GM12878 (cell line): ENCODE measurements around the gene OR6B2. TPM values are rescaled to one million over a fixed set of nuclear protein-coding genes. Genes with fewer than 3 reads are reported as not detected.

Source experiments
- ATAC-seq: fragments of 200-7000 bp; cut with Tn5 transposase; 3 replicates; pipeline ENCODE4 v1.9.1; 2020; ENCODE audit warnings: mild to moderate bottlenecking, moderate library complexity
- BruUV-seq: library from RNA; stranded (reverse); fragments of 400-500 nt; replicated peaks from 2 replicates; lab custom pipeline; 2021; lab: Mats Ljungman, UMichigan
- CTCF ChIA-PET: fragments of 300-600 bp; sonication (Branson Sonifier 250); formaldehyde crosslinking; extraction: SDS; loops from one replicate; lab custom pipeline; 2021; ENCODE audit warnings: inconsistent platforms; lab: Yijun Ruan, JAX
- POLR2A ChIA-PET: fragments of 350-600 bp; formaldehyde crosslinking; extraction: SDS; loops from one replicate; lab custom pipeline; 2021; ENCODE audit warnings: inconsistent platforms; lab: Charles Lee
- RAD21 ChIA-PET: fragments of 300-600 bp; sonication (Branson Sonifier 250); formaldehyde crosslinking; loops from one replicate; lab custom pipeline; 2023; ENCODE audit warnings: antibody characterized with exemption; ENCODE audit not compliant: unreplicated experiment; lab: Charles Lee
- SMC1A ChIA-PET: fragments of 300-600 bp; sonication (Branson Sonifier 250); formaldehyde crosslinking; loops from one replicate; lab custom pipeline; 2023; ENCODE audit not compliant: unreplicated experiment, uncharacterized antibody; lab: Charles Lee
- DNase-seq: peaks from one replicate; pipeline ENCODE4 v3.0.0-alpha.2; 2011; ENCODE audit warnings: low read depth, low spot score
- FAIRE-seq: peaks from 3 replicates; lab custom pipeline; 2011; peaks lifted over from hg19 to GRCh38; lab: Jason Lieb, UNC
- H2AFZ ChIP-seq: 2 replicates; pipeline ENCODE4 v1.6.0; 2011; ENCODE audit warnings: low read depth, low read length, control low read depth; ENCODE audit not compliant: control insufficient read depth
- H3K27ac ChIP-seq: 2 replicates; pipeline ENCODE4 v1.5.1; 2011; ENCODE audit warnings: control low read depth; ENCODE audit not compliant: control insufficient read depth, insufficient read depth
- H3K27me3 ChIP-seq, 2 experiments: replicated peaks in 1 of 2; 2 replicates each; pipeline versions ENCODE4 v1.6.0 to v1.6.1; 2011; ENCODE audit warnings: low read length in 1 of 2; ENCODE audit not compliant: control insufficient read depth in 2 of 2, insufficient read depth in 2 of 2
- H3K36me3 ChIP-seq, 2 experiments: 2 replicates each; pipeline ENCODE4 v1.5.1; 2011; ENCODE audit warnings: low read length in 1 of 2; ENCODE audit not compliant: control insufficient read depth in 2 of 2, insufficient read depth in 2 of 2
- H3K4me1 ChIP-seq: 2 replicates; pipeline ENCODE4 v1.6.1; 2011; ENCODE audit warnings: mild to moderate bottlenecking, low read length, moderate library complexity, mixed read lengths; ENCODE audit not compliant: control insufficient read depth, insufficient read depth
- H3K4me2 ChIP-seq: 2 replicates; pipeline ENCODE4 v1.6.0; 2011; ENCODE audit warnings: control low read depth; ENCODE audit not compliant: control insufficient read depth, insufficient read depth
- H3K4me3 ChIP-seq: fragments of 200-600 bp; sonication (generic); 2 replicates; pipeline ENCODE4 v1.5.1; 2016
- H3K79me2 ChIP-seq: 2 replicates; pipeline ENCODE4 v1.6.0; 2011; ENCODE audit warnings: low read length; ENCODE audit not compliant: control insufficient read depth, insufficient read depth
- H3K9ac ChIP-seq: 2 replicates; pipeline ENCODE4 v1.8.0; 2011; ENCODE audit warnings: low read length, control low read depth, mixed read lengths; ENCODE audit not compliant: control insufficient read depth, insufficient read depth
- H3K9me3 ChIP-seq: replicated peaks from 3 replicates; pipeline ENCODE4 v1.5.1; 2011; ENCODE audit warnings: mild to moderate bottlenecking, low read length; ENCODE audit not compliant: control insufficient read depth, insufficient read depth
- H4K20me1 ChIP-seq: 2 replicates; pipeline ENCODE4 v1.6.0; 2011; ENCODE audit not compliant: control insufficient read depth, insufficient read depth
- CBFB ChIP-seq: IDR thresholded peaks from 2 replicates; pipeline ENCODE4 v1.6.1; 2016; ENCODE audit warnings: antibody characterized with exemption, low read depth
- CBX5 ChIP-seq: sonication (generic); IDR thresholded peaks from 2 replicates; pipeline ENCODE4 v1.6.1; 2016; ENCODE audit warnings: low read depth, moderate library complexity, mild to moderate bottlenecking, inconsistent platforms
- FOXK2 ChIP-seq: fragments of 450-650 bp; IDR thresholded peaks from 2 replicates; pipeline ENCODE4 v1.6.1; 2017; ENCODE audit warnings: mild to moderate bottlenecking, moderate library complexity
- FOXM1 ChIP-seq: IDR thresholded peaks from 2 replicates; pipeline ENCODE4 v1.6.1; 2012; ENCODE audit warnings: low read depth, mild to moderate bottlenecking, inconsistent platforms, low read length, moderate library complexity
- HDAC2 ChIP-seq: fragments of 200-600 bp; sonication (generic); IDR thresholded peaks from 2 replicates; pipeline ENCODE4 v1.6.1; 2017
- IKZF2 ChIP-seq, 2 experiments: fragments of 450-650 bp; IDR thresholded peaks; 2 replicates each; pipeline ENCODE4 v1.6.1; 2017; ENCODE audit warnings: mild to moderate bottlenecking in 2 of 2, moderate library complexity in 2 of 2
- KAT2A ChIP-seq: conservative IDR thresholded peaks from 2 replicates; pipeline ENCODE4 v1.6.1; 2011; ENCODE audit warnings: low read depth, low read length; ENCODE audit not compliant: control insufficient read depth
- MTA2 ChIP-seq: fragments of 450-650 bp; IDR thresholded peaks from 2 replicates; pipeline ENCODE4 v1.6.1; 2016; ENCODE audit warnings: low read depth, mild to moderate bottlenecking, moderate library complexity
- MTA3 ChIP-seq: IDR thresholded peaks from 2 replicates; pipeline ENCODE4 v1.6.1; 2012; ENCODE audit warnings: low read length, inconsistent platforms, borderline replicate concordance
- POLR2A ChIP-seq: IDR thresholded peaks from 2 replicates; pipeline ENCODE4 v1.6.1; 2011; ENCODE audit warnings: low read depth, mild to moderate bottlenecking, low read length
- POLR2AphosphoS2 ChIP-seq: IDR thresholded peaks from 2 replicates; pipeline ENCODE4 v1.6.1; 2011; ENCODE audit warnings: low read depth, mild to moderate bottlenecking, low read length, improper control_type of control experiment, moderate library complexity
- RB1 ChIP-seq: fragments of 450-650 bp; formaldehyde crosslinking; IDR thresholded peaks from 2 replicates; pipeline ENCODE4 v1.6.1; 2017; ENCODE audit warnings: mild to moderate bottlenecking, borderline replicate concordance
- RFX5 ChIP-seq: IDR thresholded peaks from 2 replicates; pipeline ENCODE4 v1.6.1; 2011; ENCODE audit warnings: low read depth, low read length, improper control_type of control experiment
- SUPT20H ChIP-seq: IDR thresholded peaks from 2 replicates; pipeline ENCODE4 v1.6.1; 2011; ENCODE audit warnings: low read depth, mild to moderate bottlenecking, low read length, moderate library complexity, borderline replicate concordance; ENCODE audit not compliant: control insufficient read depth
- TCF3 ChIP-seq: IDR thresholded peaks from 2 replicates; pipeline ENCODE4 v1.6.1; 2012; ENCODE audit warnings: low read depth, mild to moderate bottlenecking, low read length, borderline replicate concordance; ENCODE audit not compliant: insufficient read depth
- ZBTB40 ChIP-seq: fragments of 450-650 bp; IDR thresholded peaks from 2 replicates; pipeline ENCODE4 v1.6.1; 2016; ENCODE audit warnings: mild to moderate bottlenecking, moderate library complexity, borderline replicate concordance
- ZNF384 ChIP-seq: IDR thresholded peaks from 2 replicates; pipeline ENCODE4 v1.6.1; 2012; ENCODE audit warnings: low read depth, mild to moderate bottlenecking, low read length, improper control_type of control experiment, borderline replicate concordance
- ZNF592 ChIP-seq: fragments of 450-650 bp; IDR thresholded peaks from 2 replicates; pipeline ENCODE4 v1.6.1; 2017; ENCODE audit warnings: mild to moderate bottlenecking, moderate library complexity
- WGBS: methylation state at CpG from one replicate; pipeline ENCODE4 v1.1.6; 2016; ENCODE audit warnings: low lambda C conversion rate; ENCODE audit not compliant: insufficient replicate concordance, insufficient coverage; ENCODE audit errors: missing lambda C conversion rate; 5-methylcytosine and 5-hydroxymethylcytosine counted together
- in situ Hi-C: fragments of 300-500 bp; cut with MboI; formaldehyde crosslinking; loops from 9 replicates; pipeline ENCODE4 v1.14.3; 2018; ENCODE audit warnings: mixed read lengths
- intact Hi-C: fragments of 100-400 bp; cut with micrococcal nuclease; formaldehyde crosslinking; loops from one replicate; pipeline ENCODE4 v1.14.2; 2022; ENCODE audit not compliant: unreplicated experiment
- polyA plus RNA-seq, 11 experiments: library from polyadenylated mRNA; depleted of rRNA in 4 of 11; unstranded in 6 of 11; stranded (reverse) in 5 of 11; fragments of >200 nt; fragmentation: Nextera tagmentation in 4 of 11; fragmentation: Illumina TruSeq in 1 of 11; extraction: Ambion mirVana in 4 of 11; extraction: Trizol in 1 of 11; gene quantifications; 1 replicate in 1 of 11; 2 replicates in 10 of 11; pipeline versions ENCODE4 v1.2.1 to v1.2.3, GENCODE V29; 2011 to 2016; ENCODE audit warnings: inconsistent platforms in 2 of 11, missing spikeins in 2 of 11, low read depth in 1 of 11
- total RNA-seq, 4 experiments: library from RNA; depleted of rRNA in 3 of 4; stranded (reverse); fragments of >200 nt in 3 of 4; fragmentation: Illumina TruSeq in 1 of 4; extraction: Trizol in 1 of 4; gene quantifications; 2 replicates each; pipeline versions ENCODE4 v1.2.1 to v1.2.3, GENCODE V29; 2013 to 2021

OR6B2 gene
- total and polyA plus RNA-seq, 10 of the 15 experiments (the other 5 are each of a cell fraction or from before 2014, with no cell fraction given): not detected

GRCh38 chr2:240052524-240052923, 22.3 kb upstream of the OR6B2 start:
- intact Hi-C loops: no loop called here
- Histone ChIP-seq H3K79me2 (no peaks in the 10 kb centered on the region), H3K4me3 (no peak overlapping the region), H2AFZ (no peak overlapping the region), H3K27ac (no peak overlapping the region), H3K4me1 (no peaks in the 10 kb centered on the region), H3K27me3 (peaks cover 0 to 2% of the 10 kb centered on the region in 2 experiments; a peak in 2 of 4 replicates), H3K4me2 (no peak overlapping the region), H3K36me3 (no peaks in the 10 kb centered on the region), H3K9ac (no peak overlapping the region), H4K20me1 (no peaks in the 10 kb centered on the region), H3K9me3 (no peaks in the 10 kb centered on the region)
- WGBS: 45% methylated on average over 12 of the region's 12 CpGs
- in situ Hi-C loops: no loop called here
- ChIA-PET CTCF (interaction anchor here (1.2 to 2.9 kb wide), 2 partner anchors 9 to 14 kb away, joined by 3 to 16 read pairs; no protein-coding TSS in a partner anchor), SMC1A (interaction anchor here (0.7 kb wide), 1 partner anchor 9 kb away, joined by 3 read pairs; no protein-coding TSS in a partner anchor), POLR2A (no interaction called here), RAD21 (no interaction called here)
- no peak for ATAC-seq
- no peak for FAIRE-seq
- no peak for DNase-seq
- BruUV-seq: no TSS peak
- TF ChIP-seq KAT2A (no peak), MTA2 (no peak), HDAC2 (no peak), CBX5 (no peak), CBFB (no peak), RB1 (no peak), RFX5 (no peak), POLR2A (no peak), ZNF384 (no peak), FOXK2 (no peak), FOXM1 (no peak), SUPT20H (no peak), ZNF592 (no peak), IKZF2 (IDR thresholded peaks at IDR 0.05) (no peak), TCF3 (no peak), POLR2AphosphoS2 (no peak), MTA3 (no peak), ZBTB40 (no peak)
